GM21576 (cell line): ENCODE measurements around the gene TMEM95.
"Not testable (repeated sequence)": the region's sequence is repeated elsewhere in the genome, so short reads cannot be mapped to it uniquely, and the experiment has no call there.

ENCODE experiments used
- ATAC-seq: cut with Tn5 transposase; IDR thresholded peaks from one replicate; pipeline ENCODE4 v1.9.1; 2021; ENCODE audit warnings: mild to moderate bottlenecking, moderate library complexity; ENCODE audit not compliant: unreplicated experiment

The TMEM95 gene

DNA sequence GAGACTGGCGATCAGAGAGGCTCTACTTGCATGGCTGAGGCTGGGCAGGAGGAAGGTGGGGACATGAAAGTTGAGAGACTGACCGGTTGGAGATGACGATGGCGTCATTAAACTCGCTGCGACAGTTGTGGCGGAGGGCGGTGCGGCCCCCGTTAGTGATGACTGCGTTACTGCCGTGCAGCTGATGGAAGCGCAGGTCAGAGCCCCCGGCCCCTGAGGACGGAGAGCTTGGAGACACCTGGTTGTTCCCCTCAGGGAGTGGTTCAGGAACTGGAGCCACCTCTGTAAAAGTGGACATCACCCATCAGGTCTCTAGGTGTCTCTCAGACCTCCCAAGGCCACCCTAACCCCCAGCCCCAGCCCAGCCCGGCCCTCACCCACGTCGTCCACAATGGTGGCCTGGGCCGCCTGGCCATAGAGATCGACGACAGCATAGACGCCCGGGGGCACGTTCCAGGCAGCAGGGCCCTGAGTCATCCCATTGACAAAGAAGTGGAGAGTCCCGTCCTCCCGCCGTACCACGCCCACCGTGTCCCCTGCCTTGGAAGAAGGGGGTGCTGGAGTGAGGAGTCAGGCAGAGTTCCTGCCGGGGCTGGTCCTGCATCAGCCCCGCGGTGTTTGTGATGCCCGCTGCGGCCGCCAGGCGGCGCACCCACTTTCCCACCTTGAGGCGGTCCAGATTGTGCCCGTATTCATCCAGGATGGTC is 31.1 kb upstream of the TMEM95 start:
- no peak for ATAC-seq

DNA sequence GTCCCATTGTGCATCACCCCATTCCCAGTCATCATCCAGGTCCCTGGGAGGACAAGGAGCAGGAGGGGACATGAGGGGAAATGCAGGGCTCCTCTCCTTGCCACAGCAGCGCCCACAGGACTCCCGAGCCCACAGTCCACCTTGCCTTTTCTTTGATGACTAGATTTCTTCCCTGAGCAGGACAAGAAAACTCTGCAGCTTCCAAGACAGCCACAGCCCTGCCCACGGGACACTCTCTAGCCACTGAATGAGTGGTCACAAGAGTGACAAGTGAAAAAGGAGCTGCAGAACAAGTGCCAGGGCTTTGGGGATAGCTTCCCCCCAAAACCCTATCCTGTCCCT is 30.5 kb upstream of the TMEM95 start:
- ATAC-seq: no peak

DNA sequence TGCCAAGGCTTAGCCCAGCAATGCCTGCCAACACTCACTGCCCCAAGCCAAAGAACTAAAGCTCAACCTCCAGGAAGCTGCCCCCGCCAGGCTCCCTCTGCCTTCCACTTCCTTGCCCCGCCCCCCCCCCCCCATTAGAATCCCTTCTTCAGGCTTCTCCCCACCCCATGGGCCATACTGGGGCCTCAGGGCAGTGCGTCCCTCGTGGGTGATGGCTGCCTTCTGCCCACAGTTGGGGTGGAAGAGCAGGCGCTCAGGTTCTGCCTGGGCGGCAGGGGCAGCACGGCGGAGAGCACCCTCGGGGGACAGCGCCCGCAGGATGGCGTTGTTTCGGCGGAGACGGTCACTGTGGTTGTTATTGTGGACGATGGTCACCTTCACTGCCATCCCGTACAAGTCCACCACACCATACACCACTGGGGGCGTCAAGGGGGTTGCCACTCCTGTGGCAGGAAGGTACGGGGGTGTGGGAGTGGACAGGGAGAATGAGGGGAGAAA is 29.9 kb upstream of the TMEM95 start:
- no peak for ATAC-seq

DNA sequence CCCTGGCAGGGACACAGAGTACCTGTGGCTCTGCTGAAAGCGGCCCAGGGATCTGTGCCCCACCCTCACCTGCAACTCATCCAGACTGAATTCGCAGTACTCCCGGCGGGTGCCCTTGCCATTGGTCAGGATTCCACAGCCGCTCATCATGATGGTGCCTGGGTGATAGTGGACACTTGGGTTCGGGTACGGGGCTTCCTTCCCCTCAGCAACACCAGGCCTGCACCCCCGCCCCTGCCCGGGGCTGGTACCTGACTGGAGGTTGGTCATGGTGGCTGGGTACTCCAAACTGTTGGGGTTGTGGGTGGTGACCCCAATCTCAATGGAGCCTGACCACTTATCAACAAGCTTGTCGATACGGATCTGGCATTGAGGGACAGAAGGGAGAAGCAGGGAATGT is 28.8 kb upstream of the TMEM95 start:
- ATAC-seq: no peak

DNA sequence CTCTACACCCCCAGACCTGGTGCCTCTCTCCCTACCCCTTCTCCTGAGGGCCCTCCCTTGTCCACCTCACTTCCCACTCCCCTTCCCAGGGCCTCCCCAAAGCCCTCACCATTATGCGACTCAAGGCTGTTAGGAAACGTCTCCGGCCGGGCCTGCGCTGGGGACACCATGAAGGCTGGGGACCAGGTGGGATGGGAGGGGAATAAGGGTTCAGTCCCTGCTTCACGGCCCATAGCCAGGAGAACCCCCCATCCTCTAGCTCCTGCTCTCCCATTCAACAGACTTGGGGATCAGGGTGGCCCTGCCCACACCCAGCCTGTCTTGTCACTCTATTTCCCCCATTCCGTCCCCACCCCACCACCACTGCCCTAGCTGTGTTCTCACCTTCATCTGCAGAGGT is 27.9 kb upstream of the TMEM95 start:
- no peak for ATAC-seq

DNA sequence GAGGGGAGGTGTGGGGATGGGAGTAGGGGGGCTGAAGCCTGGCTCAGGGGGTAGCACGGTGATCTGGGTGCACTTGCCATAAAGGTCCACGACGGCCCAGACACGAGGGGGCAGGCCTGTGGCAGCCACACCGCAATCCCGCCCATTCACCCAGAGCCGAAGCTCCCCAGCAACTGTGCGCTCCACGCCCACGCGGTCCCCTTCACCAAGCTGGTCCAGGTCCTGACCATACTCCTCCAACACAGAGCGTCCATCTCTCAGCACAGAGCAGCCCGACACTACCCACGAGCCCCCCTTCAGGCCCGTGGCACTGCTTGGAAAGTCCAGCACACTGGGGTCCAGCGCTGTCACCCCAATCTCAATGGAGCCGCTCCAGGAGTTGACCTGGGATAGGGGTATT is 27.5 kb upstream of the TMEM95 start:
- no peak for ATAC-seq

DNA sequence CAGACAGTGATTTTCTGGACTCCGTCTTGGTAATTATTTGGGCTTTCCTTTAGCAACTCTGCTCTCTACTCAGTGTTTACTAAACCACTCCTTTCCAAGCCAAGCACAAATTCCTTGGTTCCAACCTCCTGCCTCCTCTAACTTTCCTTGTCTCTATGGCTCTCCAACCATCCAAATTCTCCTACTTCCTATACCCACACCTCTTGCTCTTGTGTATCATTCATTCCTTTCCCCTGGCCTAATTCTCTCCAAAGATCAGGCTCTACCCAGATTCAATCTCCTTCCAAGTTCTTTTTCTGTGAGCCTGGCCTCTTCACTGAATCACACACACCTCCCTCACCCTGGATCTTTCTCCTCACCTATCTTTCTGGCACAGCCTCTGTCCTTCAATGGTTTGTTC is 26.9 kb upstream of the TMEM95 start:
- no peak for ATAC-seq

DNA sequence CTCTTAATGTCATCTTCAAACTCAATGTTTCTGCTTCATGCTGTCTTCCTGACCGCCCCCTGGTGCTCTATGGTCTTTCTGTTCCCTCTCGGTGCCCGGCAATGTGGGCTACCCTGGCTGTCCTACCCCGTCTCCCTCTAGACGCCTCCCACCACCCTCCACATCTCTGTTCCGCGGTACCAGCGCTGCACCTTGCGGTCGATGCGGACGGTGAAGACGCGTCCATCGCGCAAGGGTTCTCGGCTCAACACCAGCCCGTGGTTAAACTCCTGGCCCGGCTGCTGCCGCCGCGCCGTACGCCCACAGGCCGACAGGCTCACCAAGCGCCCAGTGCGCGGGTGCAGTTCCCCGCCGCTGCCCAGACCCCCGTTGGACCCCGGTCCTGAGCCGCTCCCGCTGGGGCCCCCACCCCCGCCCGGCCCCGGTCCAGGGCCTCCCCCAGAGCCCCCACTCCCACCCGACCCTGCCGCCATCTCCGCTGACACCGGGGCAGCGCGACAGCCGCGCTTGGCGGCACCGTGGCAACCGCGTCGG is 26.0 kb upstream of the TMEM95 start, which contains the start of gene NEURL4:
TSS of gene NEURL4 (minus strand) at position 496 of the 534 bp plus-strand sequence. CDS start at position 473, 23 bp downstream.
- peak; percentile 12 for ATAC-seq

DNA sequence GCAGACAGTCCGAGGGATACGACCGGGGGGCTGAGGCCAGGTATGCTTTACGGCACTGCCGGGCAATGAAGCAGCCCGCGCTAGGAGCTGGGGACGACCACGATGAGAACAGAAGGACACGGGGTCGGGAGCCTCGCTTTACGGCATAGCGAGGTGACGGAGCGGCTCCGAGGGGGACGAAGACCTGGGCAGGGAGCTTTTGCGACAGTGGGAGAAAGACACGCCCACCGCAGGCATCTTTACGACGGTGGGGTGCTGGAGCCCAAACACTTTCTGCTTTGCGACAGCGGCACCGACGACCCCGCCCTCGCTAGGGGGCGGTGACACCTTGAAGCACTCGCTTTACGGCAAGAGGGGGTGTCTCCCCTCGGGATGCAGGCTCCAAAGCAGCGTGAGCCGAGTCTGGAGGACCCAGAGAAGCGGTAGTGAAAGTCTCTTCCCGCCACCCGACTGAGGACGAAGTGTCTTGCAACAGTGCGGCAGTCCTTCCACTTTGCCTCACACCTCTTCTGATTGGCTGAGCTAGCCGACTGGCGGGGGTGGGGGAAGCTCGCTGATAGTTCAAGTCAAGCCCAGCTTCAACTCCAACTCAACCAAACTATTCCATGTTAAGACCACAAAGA is 25.5 kb upstream of the TMEM95 start:
- peak; percentile 46 for ATAC-seq

DNA sequence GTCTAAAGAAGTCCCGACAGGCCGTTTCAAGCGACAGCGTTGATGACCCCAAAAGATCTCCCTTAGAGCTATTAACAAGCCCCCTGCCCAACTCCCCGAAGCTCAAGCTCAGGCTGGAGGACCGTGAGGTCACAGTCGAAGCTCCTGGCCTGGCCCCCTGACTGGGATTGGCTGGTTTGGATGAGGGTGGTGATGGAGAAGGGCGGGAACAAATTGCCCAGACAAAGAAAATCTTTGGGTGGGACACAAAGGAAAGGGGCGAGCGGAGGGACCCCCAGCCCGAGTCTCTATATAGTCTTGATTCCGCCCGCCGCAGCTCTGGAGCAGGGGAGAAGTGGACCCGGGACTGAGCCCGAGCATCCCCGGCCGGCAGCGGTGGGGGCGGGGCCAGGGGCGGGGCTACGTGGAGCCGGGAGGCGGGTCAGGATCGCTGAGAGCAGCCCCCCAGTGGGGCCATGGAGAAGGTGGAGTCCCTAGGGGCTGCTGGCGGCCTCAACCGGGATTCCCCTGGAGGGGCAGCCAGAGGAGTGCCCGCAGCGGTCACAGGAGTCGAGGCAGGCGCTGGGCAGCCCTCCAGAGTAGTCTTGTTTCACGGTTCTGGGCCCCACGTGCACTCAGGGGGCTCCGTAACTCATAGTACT is 24.8 kb upstream of the TMEM95 start:
- peak; percentile 32 for ATAC-seq

DNA sequence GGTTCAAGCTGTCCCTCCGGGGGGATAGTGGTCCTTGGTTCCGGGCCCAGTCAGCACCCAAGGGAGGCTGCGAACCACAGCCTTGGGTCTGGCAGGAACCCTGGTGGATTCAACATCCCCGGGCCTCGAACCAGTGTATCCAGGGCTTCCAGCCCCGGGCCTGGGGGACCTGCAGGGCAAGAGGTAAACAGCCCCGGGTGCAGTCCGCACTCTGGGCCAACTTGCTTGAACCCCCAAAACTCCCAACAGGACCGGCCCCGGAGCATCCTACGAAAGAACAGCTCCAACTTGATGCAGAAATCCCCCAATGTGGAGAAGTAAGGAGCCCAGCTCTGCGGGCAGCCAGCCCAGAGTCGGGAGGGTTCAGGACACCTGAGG is 24.3 kb upstream of the TMEM95 start:
- ATAC-seq: no peak

DNA sequence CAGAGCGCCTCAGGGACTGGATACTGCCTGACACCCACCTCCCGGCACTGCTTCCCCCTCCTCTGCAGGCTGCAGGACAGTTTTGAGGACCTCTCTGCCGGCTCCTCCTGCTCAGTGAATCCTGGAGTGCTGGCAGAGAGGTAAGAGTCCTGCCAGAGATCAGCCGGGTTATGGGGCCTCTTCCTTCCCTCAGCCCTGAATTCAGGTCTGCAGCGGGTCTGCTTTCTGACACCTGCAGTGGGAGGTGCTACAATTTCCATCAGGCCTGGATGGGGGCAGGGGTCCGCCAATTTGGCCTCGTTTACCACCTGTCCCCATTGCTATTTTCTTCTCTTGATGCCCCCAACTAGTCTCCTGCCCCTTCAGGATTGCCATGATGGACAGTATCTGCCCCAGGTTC is 22.8 kb upstream of the TMEM95 start:
- no peak for ATAC-seq

DNA sequence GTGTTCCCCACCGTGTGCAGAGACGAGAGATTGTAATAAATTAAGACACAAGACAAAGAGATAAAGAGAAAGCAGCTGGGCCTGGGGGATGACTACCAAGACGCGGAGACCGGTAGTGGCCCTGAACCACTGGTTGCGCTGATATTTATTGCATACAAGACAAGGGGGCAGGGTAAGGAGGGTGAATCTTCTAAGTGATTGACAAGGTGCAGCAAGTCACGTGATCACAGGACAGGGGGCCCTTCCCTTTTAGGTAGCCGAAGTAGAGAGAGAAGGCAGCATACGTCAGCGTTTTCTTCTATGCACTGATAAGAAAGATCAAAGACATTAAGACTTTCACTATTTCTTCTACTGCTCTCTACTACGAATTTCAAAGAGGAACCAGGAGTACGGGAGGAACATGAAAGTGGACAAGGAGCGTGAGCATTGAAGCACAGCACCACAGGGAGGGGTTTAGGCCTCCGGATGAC is 22.3 kb upstream of the TMEM95 start:
- not testable (repeated sequence) for ATAC-seq

DNA sequence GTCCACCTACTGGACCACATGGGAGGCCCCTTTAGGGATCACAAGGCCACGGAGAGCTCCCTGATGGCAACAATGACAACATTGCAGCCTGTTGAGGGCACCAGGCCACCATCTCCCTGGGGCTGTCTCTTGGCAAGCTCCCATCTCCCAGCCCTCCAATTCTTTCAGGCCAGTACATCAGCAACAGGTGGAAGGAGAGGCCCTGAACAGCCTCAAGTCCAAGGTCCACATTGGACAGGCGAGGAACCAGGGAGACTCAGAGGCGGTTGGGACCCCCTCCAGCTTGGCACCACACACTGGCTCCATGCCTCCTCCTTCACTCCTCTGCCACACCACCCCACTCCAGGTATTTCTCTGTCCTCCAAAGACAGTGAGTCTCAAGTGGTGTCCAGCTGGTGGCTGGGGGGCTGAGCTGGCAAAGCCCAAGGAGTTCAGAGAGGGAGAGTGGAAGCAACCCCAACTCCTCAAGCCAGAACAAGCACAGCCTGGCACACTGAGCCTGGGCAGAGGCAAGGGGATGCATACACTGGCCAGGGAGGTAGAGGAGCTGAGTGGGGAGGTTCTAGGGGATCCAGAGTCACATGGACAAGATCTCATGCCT is 19.9 kb upstream of the TMEM95 start:
- no peak for ATAC-seq

DNA sequence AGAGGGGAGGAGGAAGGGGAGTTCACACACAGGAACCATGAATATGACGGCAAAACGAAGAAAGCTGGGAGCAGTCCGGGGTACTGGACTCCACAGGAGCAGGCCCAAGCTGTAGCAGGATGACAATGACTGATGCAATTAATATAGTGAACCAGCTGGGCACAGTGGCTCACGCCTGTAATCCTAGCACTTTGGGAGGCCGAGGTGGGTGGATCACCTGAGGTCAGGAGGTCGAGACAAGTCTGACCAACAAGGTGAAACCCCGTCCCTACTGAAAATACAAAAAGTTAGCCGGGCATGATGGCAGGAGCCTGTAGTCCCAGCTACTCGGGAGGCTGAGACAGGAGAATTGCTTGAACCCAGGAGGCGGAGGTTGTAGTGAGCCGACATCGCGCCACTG is 19.2 kb upstream of the TMEM95 start:
- ATAC-seq: not testable (repeated sequence)

DNA sequence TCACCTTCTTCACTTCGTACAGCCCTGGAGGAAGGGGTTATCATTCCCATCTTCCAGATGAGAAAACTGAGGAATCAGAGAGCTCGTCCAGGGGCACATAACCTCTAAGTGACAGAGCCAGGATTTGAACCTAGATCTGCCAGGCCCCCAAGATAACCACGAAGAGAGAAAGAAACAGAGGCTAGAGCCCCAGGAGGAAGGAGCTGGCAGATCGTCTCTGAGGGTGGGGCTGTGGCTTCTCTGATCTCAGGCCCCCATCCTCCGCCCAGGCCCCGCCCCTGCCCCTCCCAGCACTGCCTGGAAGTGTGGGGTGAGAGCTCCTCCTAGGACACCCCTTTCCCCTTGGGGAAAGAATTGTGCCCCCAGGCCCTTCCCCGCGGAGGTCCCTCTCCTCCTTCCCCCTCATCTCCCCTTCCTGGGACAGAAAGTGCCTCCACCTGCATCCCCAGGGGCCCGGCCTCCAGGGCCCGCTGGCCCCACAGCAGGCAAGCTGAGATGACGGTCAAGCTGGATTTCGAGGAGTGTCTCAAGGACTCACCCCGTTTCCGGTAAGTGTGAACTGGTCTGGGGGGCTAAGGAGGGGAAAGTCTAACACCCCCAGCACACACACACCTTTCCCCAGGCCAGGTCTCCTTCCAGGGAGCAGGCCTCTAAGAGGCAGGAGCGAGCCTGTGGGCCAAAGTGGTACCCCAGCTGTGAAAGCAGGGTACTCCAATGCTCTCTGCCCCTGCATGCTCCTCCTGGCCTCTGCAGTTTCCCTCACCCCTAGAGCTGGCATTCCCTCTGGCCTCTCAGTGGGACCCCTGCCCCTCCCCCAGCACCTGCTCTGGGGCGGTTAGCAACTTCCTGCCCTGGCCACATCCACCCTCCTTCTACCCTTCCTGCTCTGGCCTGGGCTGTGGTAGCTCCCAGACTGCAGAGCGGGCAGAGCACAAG is 18.4 kb upstream of the TMEM95 start, which contains the start of gene ACAP1:
TSS of gene ACAP1 (plus strand) at position 290 of the 936 bp plus-strand sequence. CDS start at position 496, 206 bp downstream.
- peak; percentile 53 for ATAC-seq

DNA sequence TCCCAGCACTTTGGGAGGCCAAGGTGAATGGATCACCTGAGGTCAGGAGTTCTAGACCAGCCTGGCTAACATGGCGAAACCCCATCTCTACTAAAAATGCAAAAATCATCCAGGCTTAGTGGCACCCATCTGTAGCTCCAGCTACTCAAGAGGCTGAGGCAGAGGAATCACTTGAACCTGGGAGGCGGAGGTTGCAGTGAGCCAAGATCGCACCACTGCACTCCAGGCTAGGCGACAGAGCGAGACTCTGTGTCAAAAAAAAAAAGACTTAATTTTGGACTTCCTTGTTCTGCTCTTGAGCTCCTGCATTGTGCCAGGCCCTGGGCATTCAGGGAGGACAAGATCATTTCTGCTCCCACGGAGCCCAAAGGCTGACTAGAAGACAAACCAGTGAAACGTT is 17.4 kb upstream of the TMEM95 start:
- ATAC-seq: not testable (repeated sequence)

DNA sequence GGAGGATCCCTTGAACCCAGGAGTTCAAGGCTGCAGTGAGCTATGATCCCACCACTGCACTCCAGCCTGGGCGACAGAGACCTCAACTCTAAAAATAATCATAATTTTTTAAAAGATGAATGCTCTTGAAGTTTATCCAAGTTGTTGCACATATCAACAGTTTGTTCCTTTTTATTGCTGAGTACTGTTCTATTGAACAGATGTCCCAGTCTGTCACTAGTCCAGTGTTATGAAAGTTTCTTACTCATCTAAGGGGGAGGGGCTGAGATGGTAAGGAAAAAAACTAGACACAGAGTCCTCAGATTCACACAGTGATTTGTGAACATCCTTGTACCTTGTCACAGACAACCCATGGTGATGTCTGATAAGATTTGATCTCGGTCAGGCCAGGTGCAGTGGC is 14.8 kb upstream of the TMEM95 start:
- no peak for ATAC-seq

DNA sequence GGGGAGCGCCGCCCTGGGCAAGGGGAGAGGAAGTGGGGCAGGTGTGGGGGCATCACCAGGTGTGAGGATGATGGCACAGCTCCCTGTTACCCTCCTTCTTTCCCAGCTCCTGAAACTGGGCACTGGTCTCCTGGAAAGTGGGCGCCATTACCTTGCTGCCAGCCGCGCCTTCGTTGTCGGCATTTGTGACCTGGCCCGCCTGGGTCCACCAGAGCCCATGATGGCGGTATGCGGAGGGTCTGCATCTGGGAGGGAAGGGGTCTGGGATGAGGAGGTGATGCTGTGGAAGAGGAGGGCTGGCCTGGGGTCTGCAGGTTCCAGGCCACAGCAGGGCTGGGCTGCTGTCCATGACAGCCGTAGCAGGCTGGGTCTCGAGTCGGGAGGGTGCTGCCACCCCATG is 13.1 kb upstream of the TMEM95 start:
- ATAC-seq: no peak

DNA sequence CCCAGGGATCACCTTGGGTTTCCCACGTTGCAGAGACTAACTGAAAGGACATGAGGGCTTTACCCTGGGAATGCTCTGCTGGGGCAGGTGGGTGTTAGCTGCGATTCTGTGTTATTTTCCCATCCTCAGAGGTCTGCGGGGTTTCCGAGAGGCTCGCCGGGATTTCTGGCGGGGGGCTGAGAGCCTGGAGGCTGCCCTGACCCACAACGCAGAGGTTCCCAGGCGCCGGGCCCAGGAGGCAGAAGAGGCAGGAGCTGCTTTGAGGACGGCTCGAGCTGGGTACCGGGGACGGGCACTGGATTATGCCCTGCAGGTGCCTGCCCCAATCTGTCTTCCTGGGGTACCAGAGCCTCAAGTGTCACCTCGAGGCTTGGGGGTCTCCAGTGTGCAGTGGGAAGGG is 11.7 kb upstream of the TMEM95 start:
- ATAC-seq: no peak
